ENCODE data around the gene STK39. TPM values are rescaled to one million over a fixed set of nuclear protein-coding genes. Genes with fewer than 3 reads are reported as not detected.

The STK39 gene
- total RNA-seq, 1 experiment from 2014 or later, result 13.8 TPM

DNA sequence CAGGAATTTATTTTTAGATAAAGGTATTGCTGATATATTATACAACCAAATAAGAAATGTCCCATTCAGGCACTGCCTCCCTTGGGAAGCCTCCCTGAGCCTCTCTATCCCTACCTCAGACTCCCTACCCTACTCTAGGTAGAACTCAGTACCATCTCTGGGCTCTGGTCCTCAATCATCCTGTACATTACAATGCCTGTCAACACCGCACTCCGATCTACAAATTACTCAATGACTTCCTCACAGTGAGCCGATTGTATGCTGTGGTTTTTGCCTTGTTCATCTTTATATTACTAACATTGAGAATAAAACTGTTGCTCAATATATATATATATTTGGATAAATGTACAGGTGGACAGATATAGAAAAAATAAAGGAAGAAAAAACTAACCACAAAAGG is 207.5 kb downstream of the STK39 start:
- BruUV-seq (replicated peaks), result no TSS peak
- TF ChIP-seq, protein P1, sequence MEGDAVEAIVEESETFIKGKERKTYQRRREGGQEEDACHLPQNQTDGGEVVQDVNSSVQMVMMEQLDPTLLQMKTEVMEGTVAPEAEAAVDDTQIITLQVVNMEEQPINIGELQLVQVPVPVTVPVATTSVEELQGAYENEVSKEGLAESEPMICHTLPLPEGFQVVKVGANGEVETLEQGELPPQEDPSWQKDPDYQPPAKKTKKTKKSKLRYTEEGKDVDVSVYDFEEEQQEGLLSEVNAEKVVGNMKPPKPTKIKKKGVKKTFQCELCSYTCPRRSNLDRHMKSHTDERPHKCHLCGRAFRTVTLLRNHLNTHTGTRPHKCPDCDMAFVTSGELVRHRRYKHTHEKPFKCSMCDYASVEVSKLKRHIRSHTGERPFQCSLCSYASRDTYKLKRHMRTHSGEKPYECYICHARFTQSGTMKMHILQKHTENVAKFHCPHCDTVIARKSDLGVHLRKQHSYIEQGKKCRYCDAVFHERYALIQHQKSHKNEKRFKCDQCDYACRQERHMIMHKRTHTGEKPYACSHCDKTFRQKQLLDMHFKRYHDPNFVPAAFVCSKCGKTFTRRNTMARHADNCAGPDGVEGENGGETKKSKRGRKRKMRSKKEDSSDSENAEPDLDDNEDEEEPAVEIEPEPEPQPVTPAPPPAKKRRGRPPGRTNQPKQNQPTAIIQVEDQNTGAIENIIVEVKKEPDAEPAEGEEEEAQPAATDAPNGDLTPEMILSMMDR (IDR thresholded peaks at IDR 0.05; ENCODE audit: unreplicated experiment), result no peak
- Mint-ChIP-seq H3K9me3 (ENCODE audit: unreplicated experiment) (no peaks in the 10 kb centered on the region), H3K36me3 (ENCODE audit: insufficient read depth, unreplicated experiment) (no peaks in the 10 kb centered on the region), H3K27me3 (ENCODE audit: insufficient read depth, unreplicated experiment) (no peaks in the 10 kb centered on the region), H3K4me1 (ENCODE audit: insufficient read depth, unreplicated experiment) (no peaks in the 10 kb centered on the region), H3K27ac (ENCODE audit: low read depth, unreplicated experiment) (no peak overlapping the region), H3K4me3 (ENCODE audit: unreplicated experiment) (no peak overlapping the region)
- CTCF ChIA-PET, result no interaction called here
- intact Hi-C loops (cut with micrococcal nuclease), result no loop called here
- POLR2A ChIA-PET, result no interaction called here
- no peak for DNase-seq (ENCODE audit: unreplicated experiment)

- DNase-seq (ENCODE audit: unreplicated experiment), result no peak
- Mint-ChIP-seq H3K4me3 (ENCODE audit: unreplicated experiment) (no peak overlapping the region), H3K4me1 (ENCODE audit: insufficient read depth, unreplicated experiment) (no peaks in the 10 kb centered on the region), H3K9me3 (ENCODE audit: unreplicated experiment) (no peaks in the 10 kb centered on the region), H3K36me3 (ENCODE audit: insufficient read depth, unreplicated experiment) (no peaks in the 10 kb centered on the region), H3K27me3 (ENCODE audit: insufficient read depth, unreplicated experiment) (no peaks in the 10 kb centered on the region), H3K27ac (ENCODE audit: low read depth, unreplicated experiment) (no peak overlapping the region)
- TF ChIP-seq, protein P1 (IDR thresholded peaks at IDR 0.05; ENCODE audit: unreplicated experiment), result no peak
- no TSS peak for BruUV-seq (replicated peaks)
- ChIA-PET CTCF (no interaction called here), POLR2A (no interaction called here)
- intact Hi-C loops (cut with micrococcal nuclease), result no loop called here
These were observed 209.6 kb downstream of the STK39 start for GRCh38 chr2:168037778-168038177.

- CTCF ChIA-PET, result no interaction called here
- H3K36me3 Mint-ChIP-seq (ENCODE audit: insufficient read depth, unreplicated experiment), result no peaks in the 10 kb centered on the region
- H3K27ac Mint-ChIP-seq (ENCODE audit: low read depth, unreplicated experiment), result no peak overlapping the region
- no TSS peak for BruUV-seq (replicated peaks)
- H3K4me3 Mint-ChIP-seq (ENCODE audit: unreplicated experiment), result no peak overlapping the region
- DNase-seq (ENCODE audit: unreplicated experiment), result no peak
- no peaks in the 10 kb centered on the region for H3K4me1 Mint-ChIP-seq (ENCODE audit: insufficient read depth, unreplicated experiment)
- no peaks in the 10 kb centered on the region for H3K9me3 Mint-ChIP-seq (ENCODE audit: unreplicated experiment)
- TF ChIP-seq, protein P1 (IDR thresholded peaks at IDR 0.05; ENCODE audit: unreplicated experiment), result no peak
- no peaks in the 10 kb centered on the region for H3K27me3 Mint-ChIP-seq (ENCODE audit: insufficient read depth, unreplicated experiment)
- POLR2A ChIA-PET, result no interaction called here
- intact Hi-C loops (cut with micrococcal nuclease), result no loop called here
These were observed 211.9 kb downstream of the STK39 start for GRCh38 chr2:168035458-168035857.

DNA sequence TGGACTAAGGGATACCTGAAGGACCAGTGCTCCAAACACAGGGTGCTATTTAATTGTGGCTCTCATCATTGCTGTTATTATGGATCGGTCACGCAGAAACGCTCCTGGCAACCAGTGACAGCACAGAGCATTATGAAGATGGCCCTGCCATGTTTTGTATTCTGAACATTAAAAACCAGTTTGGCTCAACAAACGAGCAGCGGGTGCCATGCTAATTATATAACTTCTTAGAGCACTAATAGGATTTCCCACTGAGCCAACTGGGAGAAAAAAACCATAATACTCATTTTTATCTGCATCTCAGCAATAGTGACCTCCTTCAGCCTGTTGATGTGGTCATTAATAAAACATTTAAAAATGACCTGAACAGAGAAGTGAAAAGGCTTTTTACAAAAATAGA is 212.8 kb downstream of the STK39 start:
- Mint-ChIP-seq H3K36me3 (ENCODE audit: insufficient read depth, unreplicated experiment) (no peaks in the 10 kb centered on the region), H3K4me3 (ENCODE audit: unreplicated experiment) (no peak overlapping the region), H3K27me3 (ENCODE audit: insufficient read depth, unreplicated experiment) (no peaks in the 10 kb centered on the region), H3K27ac (ENCODE audit: low read depth, unreplicated experiment) (no peak overlapping the region), H3K9me3 (ENCODE audit: unreplicated experiment) (no peaks in the 10 kb centered on the region), H3K4me1 (ENCODE audit: insufficient read depth, unreplicated experiment) (no peaks in the 10 kb centered on the region)
- no peak for DNase-seq (ENCODE audit: unreplicated experiment)
- TF ChIP-seq, protein P1 (IDR thresholded peaks at IDR 0.05; ENCODE audit: unreplicated experiment), result no peak
- no TSS peak for BruUV-seq (replicated peaks)
- intact Hi-C loops (cut with micrococcal nuclease), result no loop called here
- ChIA-PET CTCF (no interaction called here), POLR2A (no interaction called here)

Data from MCF 10A (cell line).